Gastrocnemius medialis (tissue), 4 donors: ENCODE measurements around the gene ADGRG1.

Experiments used
- POLR2A ChIP-seq, 2 donors: fragments of 450-650 bp; IDR thresholded peaks; one replicate each; pipeline ENCODE4 v1.6.1; 2017; ENCODE audit warnings: antibody characterized with exemption in 2 of 2, mild to moderate bottlenecking in 2 of 2, moderate library complexity in 2 of 2
- TF ChIP-seq, protein P1 (sequence below), 5 experiments: fragments of 450-650 bp in 3 of 5; fragments of 200-600 bp in 2 of 5; sonication (generic) in 2 of 5; IDR thresholded peaks in 4 of 5; conservative IDR thresholded peaks in 1 of 5; 1 replicate in 4 of 5; 2 replicates in 1 of 5; pipeline ENCODE4 v1.5.1; 2016 to 2019; ENCODE audit warnings: antibody characterized with exemption in 5 of 5, mild to moderate bottlenecking in 3 of 5, moderate library complexity in 3 of 5

- TF ChIP-seq, protein P1, sequence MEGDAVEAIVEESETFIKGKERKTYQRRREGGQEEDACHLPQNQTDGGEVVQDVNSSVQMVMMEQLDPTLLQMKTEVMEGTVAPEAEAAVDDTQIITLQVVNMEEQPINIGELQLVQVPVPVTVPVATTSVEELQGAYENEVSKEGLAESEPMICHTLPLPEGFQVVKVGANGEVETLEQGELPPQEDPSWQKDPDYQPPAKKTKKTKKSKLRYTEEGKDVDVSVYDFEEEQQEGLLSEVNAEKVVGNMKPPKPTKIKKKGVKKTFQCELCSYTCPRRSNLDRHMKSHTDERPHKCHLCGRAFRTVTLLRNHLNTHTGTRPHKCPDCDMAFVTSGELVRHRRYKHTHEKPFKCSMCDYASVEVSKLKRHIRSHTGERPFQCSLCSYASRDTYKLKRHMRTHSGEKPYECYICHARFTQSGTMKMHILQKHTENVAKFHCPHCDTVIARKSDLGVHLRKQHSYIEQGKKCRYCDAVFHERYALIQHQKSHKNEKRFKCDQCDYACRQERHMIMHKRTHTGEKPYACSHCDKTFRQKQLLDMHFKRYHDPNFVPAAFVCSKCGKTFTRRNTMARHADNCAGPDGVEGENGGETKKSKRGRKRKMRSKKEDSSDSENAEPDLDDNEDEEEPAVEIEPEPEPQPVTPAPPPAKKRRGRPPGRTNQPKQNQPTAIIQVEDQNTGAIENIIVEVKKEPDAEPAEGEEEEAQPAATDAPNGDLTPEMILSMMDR (IDR thresholded peaks at IDR 0.05 in 4 of 5, conservative IDR thresholded peaks at IDR 0.05 in 1 of 5), result no peak
- no peak for TF ChIP-seq POLR2A (IDR thresholded peaks at IDR 0.05)
These were observed 24.3 kb upstream of the ADGRG1 start for GRCh38 chr16:57604177-57604576.
